Left lobe of liver (tissue), 2 donors: ENCODE measurements around the gene AKAP6. TPM values are rescaled to one million over a fixed set of nuclear protein-coding genes. Genes with fewer than 3 reads are reported as not detected.

Experiments
- ATAC-seq: fragments of 200-7000 bp; cut with Tn5 transposase; one replicate; pipeline ENCODE4 v1.9.1; 2020; ENCODE audit warnings: mild to moderate bottlenecking, moderate library complexity
- DNase-seq: peaks from one replicate; pipeline ENCODE4 v3.0.0-alpha.2; 2020; ENCODE audit warnings: low spot score
- total RNA-seq: library from RNA; stranded (reverse); gene quantifications from one replicate; pipeline ENCODE4 v1.2.1, GENCODE V29; 2021
- donor health status: DM: no; HTN: no; CAD: no; lungs with moderate emphysema.
- donor health status: DM: no; HTN: yes; CAD: no.

Gene AKAP6
- total RNA-seq, 1 donor from 2014 or later, result 7.2 TPM

GRCh38 chr14:32841698-32842097 lies 512.6 kb downstream of the AKAP6 start:
- ATAC-seq (no peak), DNase-seq (no peak)

- ATAC-seq (no peak), DNase-seq (no peak)
These were observed 517.8 kb downstream of the AKAP6 start for GRCh38 chr14:32846821-32847365.

DNA sequence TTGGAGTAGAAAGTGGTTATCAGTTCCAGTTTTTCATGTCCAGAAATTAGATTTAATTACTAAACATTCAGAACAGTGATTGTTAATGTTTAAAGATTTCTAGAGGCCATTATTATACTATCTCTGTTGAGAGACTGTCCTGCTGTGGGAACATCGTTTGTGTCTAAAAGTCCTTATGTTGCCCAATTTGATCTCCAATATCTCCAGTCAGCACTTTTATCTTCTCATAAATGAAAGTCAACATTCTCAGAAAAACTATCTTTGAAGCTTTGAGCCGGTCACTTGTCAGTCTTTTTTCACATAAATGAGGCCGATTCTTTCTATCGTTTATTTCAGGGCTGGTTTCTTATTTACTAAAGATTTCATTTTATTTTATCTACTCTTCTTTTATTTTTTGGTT lies 518.8 kb downstream of the AKAP6 start:
- ATAC-seq (no peak), DNase-seq (no peak)

GRCh38 chr14:32865827-32866376 lies 536.8 kb downstream of the AKAP6 start:
- ATAC-seq, result no peak
- no peak for DNase-seq

- ATAC-seq, result no peak
- DNase-seq, result no peak
These were observed 554.1 kb downstream of the AKAP6 start for GRCh38 chr14:32883188-32883587.

Other genes starting within 250 kb of the AKAP6 start
- not detected for gene RNU6-7, start 127.3 kb upstream of the AKAP6 start, total RNA-seq
- not detected for gene RNU6-8, start 126.0 kb upstream of the AKAP6 start, total RNA-seq